SK-N-SH treated with all-trans-retinoic acid at 6 μM for 48 hours (cell line): ENCODE measurements around the gene C17orf100.

Experiments
- ARNTL ChIP-seq: fragments of 450-650 bp; formaldehyde crosslinking; IDR thresholded peaks from 2 replicates; pipeline ENCODE4 v1.5.0; 2020; ENCODE audit warnings: low read depth, mild to moderate bottlenecking, moderate library complexity, borderline replicate concordance
- BACH2 ChIP-seq: fragments of 250-450 bp; sonication (Bioruptor Pico); IDR thresholded peaks from 2 replicates; pipeline ENCODE4 v1.9.0; 2021; ENCODE audit warnings: mild to moderate bottlenecking, borderline replicate concordance
- PPARA ChIP-seq: fragments of 250-450 bp; sonication (Bioruptor Pico); IDR thresholded peaks from 2 replicates; pipeline ENCODE4 v1.5.0; 2020; ENCODE audit warnings: mild to moderate bottlenecking, borderline replicate concordance
- TCF4 ChIP-seq: fragments of 250-450 bp; sonication (Bioruptor Pico); IDR thresholded peaks from 2 replicates; pipeline ENCODE4 v1.8.0; 2021; ENCODE audit warnings: mild to moderate bottlenecking, moderate library complexity, borderline replicate concordance
- TF ChIP-seq, protein P1 (sequence below): fragments of 250-450 bp; sonication (Bioruptor Pico); IDR thresholded peaks from 2 replicates; pipeline ENCODE4 v1.8.0; 2021; ENCODE audit warnings: low read depth, mild to moderate bottlenecking, moderate library complexity, borderline replicate concordance

DNA sequence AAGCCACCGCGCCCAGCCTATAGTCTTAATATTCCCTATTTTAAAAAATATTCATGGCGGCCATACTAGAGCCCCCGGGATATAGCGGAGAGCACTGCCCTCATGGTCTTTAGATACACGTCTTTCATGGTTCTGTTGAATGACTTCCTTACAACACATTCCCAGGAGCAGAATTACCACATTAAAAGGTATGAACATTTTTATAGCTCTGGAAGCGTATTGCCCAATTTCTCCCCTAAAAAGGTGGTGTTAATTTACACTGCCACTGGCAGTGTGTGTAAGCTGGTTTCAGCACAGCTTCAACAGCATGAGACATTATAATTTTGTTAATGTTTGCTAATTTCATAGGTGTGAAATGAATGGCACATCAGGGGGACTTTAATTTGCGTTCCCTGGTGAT, 19.0 kb downstream of the C17orf100 start:
- TF ChIP-seq BACH2 (CRISPR knock-in tag) (no peak), TCF4 (CRISPR knock-in tag) (no peak), ARNTL (CRISPR knock-in tag) (no peak), PPARA (CRISPR knock-in tag) (no peak)
- TF ChIP-seq, protein P1, sequence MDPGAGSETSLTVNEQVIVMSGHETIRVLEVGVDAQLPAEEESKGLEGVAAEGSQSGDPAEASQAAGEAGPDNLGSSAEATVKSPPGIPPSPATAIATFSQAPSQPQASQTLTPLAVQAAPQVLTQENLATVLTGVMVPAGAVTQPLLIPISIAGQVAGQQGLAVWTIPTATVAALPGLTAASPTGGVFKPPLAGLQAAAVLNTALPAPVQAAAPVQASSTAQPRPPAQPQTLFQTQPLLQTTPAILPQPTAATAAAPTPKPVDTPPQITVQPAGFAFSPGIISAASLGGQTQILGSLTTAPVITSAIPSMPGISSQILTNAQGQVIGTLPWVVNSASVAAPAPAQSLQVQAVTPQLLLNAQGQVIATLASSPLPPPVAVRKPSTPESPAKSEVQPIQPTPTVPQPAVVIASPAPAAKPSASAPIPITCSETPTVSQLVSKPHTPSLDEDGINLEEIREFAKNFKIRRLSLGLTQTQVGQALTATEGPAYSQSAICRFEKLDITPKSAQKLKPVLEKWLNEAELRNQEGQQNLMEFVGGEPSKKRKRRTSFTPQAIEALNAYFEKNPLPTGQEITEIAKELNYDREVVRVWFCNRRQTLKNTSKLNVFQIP (CRISPR knock-in tag), result no peak
